ENCODE results near the gene FMN2. TPM values are rescaled to one million over a fixed set of nuclear protein-coding genes. Genes with fewer than 3 reads are reported as not detected.

The FMN2 gene
- total RNA-seq = 0.38 TPM
- long read RNA-seq = 0 reads

DNA sequence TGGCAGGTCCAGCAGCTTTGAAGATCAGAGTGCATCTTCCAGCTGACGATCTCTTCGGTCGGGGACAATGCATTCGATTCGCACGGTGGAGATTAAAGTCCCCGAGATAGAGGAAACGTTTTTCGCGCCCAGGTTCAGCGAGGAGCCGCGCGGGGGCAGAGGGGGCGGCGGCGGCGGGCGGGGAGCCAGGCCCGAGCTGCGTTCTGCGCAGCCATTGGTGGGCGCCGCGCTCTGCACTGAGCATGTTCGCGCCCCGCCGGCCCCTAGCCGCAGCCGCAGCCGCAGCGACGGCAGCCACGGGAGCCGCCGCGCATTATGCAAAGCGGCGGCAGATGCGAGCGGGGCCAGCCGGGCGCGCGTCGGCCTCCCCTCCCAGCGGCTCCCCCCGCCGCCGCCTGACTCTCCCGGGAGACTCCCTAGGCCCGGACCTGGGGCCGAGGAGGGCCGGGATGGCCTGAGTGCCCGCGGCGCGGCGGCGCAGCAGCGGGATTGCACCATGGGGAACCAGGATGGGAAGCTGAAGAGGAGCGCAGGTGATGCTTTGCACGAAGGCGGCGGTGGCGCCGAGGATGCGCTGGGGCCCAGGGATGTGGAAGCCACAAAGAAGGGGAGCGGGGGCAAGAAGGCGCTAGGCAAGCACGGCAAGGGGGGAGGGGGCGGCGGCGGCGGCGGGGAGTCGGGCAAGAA lies at the start of gene FMN2:
Gene FMN2, plus strand, starts transcription at position 270 of the 687 bp plus-strand sequence. Its CDS starts 227 bp downstream, at position 497.
- intact Hi-C loops (cut with DNase I) = no loop called here
- DNase-seq (ENCODE audit: low spot score) = no peak

DNA sequence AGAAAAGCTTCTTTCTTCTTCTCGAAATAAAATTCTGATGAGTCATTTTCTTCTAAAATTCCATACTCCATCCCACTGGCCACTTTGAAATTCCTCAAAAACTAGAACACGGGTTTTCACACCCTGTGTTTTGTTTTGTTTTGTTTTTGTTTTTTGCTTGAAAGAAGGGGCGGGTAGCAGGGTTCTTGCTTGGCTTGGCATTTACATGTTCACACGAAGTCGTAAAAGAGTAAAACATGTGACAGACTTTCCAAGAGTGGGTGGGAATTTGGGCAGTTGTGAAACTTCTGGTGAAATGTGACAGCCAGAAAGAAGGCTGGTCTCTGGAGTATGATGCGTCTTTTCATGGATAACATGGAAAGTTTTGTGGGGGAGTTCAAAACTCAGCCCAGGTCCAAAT lies 47.1 kb upstream of the FMN2 start:
- intact Hi-C loops (cut with DNase I) = no loop called here
- DNase-seq (ENCODE audit: low spot score) = no peak

DNA sequence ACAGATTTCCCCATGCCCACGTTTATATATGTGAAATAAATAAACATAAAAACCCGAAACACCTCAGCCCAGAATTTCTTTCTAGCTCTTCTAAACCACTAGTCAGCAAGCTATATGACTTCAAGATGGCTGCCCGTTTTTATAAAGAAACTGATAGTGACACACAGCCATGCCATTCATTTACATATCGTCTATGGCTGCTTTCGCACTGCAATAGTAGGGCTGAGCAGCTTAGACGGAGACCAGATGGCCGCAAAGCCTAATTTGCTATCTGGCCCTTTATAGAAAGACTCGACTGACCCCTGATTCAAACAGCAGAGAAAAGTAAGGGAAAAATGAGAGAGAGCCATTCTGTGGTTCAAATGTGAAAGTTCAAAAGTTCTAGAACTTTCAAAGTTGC lies 45.7 kb upstream of the FMN2 start:
- intact Hi-C loops (cut with DNase I) = no loop called here
- no peak for DNase-seq (ENCODE audit: low spot score)

DNA sequence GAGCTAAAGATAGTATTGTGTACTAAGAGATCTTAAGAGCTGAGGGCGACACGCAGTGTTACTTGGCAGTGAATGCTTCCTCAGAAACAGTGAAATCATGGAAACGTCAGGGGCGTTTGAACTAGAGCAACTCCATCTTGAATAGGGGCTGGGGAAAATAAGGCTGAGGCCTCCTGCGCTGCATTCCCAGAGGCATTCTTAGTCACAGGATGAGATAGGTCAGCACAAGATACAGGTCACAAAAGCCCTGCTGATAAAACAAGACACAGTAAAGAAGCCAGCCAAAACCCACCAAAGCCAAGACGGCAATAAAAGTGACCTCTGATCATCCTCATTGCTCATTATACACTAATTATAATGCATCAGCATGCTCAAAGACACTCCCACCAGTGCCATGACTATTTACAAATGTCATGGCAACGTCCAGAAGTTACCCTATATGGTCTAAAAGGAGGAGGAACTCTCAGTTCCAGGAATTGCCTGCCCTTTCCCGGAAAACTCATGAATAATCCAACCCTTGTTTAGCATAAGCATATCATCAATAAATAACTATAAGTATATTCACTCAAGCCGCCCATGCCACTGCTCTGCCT lies 37.5 kb upstream of the FMN2 start:
- intact Hi-C loops (cut with DNase I) = no loop called here

DNA sequence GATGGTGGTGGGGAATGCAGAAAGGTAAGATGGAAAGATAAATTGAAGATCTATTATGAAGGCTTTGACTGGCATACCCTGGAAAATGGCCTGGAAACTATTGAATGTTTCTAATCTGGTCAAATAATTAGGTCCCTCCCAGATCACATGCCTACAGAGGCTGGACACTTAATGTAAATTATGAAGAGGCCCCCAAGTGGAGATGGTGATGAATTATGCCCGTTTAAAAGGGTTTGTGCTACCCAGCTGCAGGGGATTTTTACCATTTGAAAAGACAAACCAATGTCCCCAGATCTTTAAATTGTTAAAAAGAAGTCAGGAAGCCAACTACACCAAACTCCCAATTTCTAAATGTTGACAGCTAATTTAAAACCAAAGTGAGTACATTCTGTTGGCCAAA lies 35.7 kb upstream of the FMN2 start:
- intact Hi-C loops (cut with DNase I) = no loop called here
- no peak for DNase-seq (ENCODE audit: low spot score)

More for the DNA sequence above, 37.5 kb upstream of the FMN2 start:
- DNase-seq (ENCODE audit: low spot score) = no peak

DNA sequence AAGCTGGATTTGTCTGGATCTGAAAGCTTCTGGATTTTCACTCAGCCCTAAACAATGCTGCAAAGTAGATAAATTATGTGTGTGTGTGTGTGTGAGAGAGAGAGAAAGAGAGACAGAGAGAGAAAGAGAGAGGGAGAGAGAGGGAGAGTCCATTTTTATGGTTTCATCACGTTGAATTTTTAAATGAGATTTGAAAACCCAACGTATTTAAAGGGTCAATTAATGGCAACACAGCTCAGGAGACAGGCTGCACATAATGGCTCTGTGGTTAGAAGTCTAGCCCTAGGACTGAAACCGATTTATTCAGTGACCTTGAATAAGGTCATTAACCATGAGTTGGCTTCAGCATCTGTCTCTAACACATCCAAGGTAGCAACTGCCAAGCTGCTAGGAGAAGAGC lies 35.3 kb upstream of the FMN2 start:
- DNase-seq (ENCODE audit: low spot score) = no peak
- intact Hi-C loops (cut with DNase I) = no loop called here

DNA sequence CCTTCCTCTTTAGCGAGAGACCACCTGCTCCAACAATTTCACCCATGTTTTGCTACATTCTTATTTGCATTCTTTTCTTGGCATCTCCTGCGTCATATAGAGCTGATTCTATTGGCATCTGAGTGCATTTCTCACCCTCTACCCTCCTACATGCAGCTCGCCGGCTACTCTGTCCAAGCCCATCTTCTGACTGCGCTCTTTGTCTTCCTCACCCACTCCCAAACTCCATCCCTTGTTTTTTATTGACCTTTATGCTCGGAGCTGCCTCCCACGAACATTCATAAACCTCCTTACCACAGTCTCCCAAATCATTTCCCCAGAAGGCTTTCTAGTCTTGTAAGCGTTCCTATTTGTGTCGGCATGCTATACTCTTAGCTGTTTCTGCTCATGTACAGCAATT lies 33.6 kb upstream of the FMN2 start:
- intact Hi-C loops (cut with DNase I) = no loop called here
- DNase-seq (ENCODE audit: low spot score) = no peak

DNA sequence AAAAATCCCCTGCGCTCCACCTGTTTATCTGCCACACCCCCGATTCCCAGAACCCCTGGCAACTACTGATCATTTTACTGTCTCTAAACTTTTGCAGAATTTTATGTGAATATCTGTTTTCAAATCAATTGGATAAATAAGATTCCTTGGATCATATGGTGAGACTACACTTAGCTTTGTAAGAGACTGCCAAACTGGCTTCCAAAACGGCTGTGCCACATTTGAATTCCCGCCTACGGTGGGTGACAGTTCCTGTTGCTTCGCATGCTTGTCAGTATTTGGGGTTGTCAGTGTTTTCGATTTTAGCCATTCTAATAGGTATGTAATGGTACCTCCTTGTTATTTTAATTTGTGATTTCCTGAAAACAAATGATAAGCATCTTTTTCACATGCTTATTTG lies 22.7 kb upstream of the FMN2 start:
- intact Hi-C loops (cut with DNase I) = no loop called here

DNA sequence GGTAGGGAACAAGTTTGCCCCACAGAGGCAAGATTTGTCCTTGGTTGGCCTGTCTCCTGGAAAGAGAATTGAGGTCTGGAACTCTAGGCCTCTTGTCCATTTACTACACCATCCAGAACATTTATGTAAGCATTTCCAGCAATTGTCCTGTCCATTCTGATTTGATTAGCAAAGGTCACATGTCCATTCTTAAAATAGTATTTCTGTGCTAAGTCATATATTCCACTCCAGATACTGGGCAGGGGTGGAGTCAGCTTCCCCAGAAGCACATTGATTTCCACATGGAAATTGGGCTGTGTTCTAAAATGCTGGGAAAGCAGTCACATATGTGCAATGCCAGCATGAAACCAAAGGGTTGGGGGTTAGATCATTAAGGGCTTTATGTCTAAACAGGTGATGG lies 21.5 kb upstream of the FMN2 start:
- intact Hi-C loops (cut with DNase I) = no loop called here
- no peak for DNase-seq (ENCODE audit: low spot score)

More for the DNA sequence above, 22.7 kb upstream of the FMN2 start:
- no peak for DNase-seq (ENCODE audit: low spot score)

DNA sequence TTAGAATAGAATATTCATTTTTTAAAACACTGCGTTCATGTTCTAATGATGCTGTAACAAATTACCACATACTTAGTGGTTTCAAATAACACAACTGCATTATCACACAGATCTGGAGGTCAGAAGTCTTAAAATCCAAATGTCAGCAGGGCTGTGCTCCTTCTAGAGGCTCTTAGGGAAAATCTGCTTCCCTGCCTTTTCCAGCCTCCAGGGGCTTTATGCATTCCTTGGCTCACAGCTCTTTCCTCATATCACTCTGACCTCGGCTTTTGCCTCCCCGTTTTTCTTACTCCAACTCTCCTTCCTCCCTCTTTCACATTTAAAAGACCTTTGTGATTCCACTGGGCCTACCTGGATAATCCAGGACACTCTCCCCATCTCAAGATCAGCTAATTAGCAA lies 18.6 kb upstream of the FMN2 start:
- intact Hi-C loops (cut with DNase I) = no loop called here
- DNase-seq (ENCODE audit: low spot score) = no peak

DNA sequence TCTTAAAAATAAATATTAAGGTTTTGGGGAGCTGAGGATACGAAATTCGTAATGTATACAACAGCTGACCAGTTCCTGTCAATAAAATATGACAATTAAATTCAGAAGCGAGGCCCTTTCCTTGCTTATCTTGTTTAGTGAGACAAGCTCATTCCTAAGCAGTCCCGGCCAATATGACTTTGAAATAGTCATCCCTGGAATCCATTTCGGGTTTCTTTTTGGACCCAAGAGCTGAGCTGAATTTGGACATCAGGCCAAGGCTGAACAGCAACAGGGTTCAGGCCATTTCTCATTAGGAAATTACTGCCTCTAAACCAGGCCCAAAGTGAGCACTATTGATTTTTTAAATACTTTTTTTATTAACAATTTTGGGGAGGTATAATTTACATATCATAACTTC lies 17.3 kb upstream of the FMN2 start:
- no peak for DNase-seq (ENCODE audit: low spot score)
- intact Hi-C loops (cut with DNase I) = no loop called here

DNA sequence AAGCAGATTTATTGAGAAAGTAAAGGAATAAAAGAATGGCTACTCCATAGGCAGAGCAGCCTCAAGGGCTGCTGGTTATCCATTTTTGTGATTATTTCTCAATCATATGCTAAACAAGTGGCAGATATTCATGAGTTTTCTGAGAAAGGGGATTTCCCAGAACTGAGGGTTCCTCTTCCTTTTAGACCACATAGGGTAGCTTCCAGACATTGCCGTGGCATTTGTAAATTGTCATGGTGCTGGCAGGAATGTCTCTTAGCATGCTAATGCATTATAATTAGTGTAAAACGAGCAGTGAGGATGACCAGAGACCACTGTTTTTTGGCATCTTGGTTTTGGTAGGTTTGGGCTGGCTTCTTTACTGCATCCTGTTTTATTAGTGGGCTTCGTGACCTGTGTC lies 16.8 kb upstream of the FMN2 start:
- intact Hi-C loops (cut with DNase I) = no loop called here
- DNase-seq (ENCODE audit: low spot score) = no peak

DNA sequence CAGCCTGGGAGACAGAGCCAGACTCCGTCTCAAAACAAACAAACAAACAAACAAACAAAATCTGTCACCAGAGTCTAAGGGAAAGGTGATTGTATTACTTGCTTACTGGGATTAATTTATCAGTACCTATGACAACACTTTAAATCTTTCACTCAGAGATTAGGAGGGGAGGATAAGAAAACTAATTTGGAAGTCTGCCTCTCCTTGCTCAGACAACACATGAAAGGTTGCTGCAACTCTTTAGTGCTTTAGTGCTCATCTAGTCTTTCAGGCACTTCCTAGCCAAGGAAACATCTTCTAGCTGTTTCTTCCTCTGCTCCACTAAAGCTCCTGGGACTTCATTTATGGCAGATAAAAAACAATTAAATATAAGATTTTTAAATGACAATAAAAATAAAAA lies 7.3 kb upstream of the FMN2 start:
- DNase-seq (ENCODE audit: low spot score) = no peak
- intact Hi-C loops (cut with DNase I) = no loop called here

DNA sequence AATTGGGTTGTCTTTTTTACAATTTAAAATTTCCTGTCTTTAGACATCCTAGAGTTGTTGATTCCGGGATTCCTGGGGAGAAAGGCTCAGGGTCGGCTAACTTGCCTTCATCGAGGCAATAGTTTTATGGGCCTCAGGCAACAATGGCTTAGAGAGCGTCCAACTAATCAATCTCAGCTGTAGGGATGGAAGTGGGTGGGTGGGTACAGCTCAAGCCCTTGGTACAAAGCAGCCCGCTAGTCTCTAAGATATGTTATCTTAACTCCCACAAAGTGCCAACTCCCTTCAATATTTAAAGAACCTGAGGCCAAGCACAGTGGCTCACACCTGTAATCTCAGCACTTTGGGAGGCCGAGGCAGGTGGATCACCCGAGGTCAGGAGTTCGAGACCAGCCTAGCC lies 6.9 kb upstream of the FMN2 start:
- intact Hi-C loops (cut with DNase I) = no loop called here

DNA sequence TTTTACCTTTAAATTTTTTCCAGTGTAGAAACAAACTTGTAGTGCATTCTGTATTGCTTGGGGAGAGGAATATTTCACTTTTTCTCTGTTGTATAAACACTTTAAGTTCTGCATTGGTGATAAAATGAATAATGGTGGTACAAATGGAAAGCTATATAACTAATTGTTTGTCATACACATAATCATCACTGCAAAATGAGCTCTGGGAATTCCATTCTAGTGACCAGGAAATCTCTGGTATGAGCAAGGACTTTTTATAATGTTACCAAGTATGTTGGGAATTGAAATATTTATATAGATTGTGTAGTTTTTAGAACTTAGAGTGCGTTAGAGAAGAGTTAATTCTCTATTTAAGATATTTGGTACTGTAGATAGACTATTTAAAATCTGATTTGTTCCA lies 5.0 kb upstream of the FMN2 start:
- DNase-seq (ENCODE audit: low spot score) = no peak
- intact Hi-C loops (cut with DNase I) = no loop called here

More for the DNA sequence above, 6.9 kb upstream of the FMN2 start:
- no peak for DNase-seq (ENCODE audit: low spot score)

DNA sequence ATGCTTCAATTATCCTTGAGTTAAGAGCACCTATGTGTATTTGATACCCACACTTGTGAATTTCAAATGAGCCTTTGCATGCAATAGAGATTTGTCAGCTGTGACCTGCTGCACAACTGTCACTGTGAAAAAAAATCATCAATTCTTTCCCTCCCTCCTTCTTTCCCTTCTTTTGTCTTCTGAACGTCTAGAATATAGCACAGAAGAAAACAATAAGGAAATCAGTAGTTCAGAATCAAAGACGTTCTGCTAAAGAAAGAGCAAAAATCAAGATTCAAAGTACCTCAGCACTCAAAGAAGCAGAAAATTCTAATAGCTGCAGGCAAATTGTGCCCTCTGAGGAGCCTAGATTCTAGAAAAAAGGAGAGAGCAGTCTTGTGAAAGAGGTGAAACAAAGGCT lies 1.7 kb upstream of the FMN2 start:
- intact Hi-C loops (cut with DNase I) = no loop called here
- no peak for DNase-seq (ENCODE audit: low spot score)

DNA sequence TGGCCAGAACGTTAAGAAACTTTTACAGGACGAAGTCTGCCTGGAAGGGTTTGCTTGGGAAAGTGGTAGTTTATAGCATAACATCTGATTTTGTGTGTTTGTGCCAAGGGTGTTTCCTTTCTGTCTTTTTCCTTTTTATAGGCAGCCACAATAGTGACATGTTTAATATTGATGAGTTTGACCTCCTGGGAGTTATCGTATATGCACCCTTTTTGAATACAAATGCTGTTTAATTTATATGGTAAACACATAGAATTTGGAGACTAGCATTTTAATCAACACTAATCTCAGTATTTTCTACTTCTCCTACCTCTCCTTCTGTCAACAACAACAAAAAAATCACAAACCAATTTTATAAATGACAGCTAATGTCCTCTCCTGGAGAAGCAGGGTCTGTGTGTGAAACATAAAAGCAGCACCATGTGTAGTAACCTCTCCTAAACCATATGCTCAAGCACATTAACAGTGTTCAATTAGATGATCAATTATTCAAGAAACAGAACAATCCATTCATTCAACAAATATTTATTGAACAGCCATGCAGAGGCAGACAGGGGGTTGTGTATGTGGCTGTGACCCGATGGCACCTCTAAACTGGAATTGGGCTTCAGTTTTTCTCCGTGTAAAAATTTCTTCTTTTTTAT lies 604 bp upstream of the FMN2 start:
- intact Hi-C loops (cut with DNase I) = no loop called here
- no peak for DNase-seq (ENCODE audit: low spot score)

DNA sequence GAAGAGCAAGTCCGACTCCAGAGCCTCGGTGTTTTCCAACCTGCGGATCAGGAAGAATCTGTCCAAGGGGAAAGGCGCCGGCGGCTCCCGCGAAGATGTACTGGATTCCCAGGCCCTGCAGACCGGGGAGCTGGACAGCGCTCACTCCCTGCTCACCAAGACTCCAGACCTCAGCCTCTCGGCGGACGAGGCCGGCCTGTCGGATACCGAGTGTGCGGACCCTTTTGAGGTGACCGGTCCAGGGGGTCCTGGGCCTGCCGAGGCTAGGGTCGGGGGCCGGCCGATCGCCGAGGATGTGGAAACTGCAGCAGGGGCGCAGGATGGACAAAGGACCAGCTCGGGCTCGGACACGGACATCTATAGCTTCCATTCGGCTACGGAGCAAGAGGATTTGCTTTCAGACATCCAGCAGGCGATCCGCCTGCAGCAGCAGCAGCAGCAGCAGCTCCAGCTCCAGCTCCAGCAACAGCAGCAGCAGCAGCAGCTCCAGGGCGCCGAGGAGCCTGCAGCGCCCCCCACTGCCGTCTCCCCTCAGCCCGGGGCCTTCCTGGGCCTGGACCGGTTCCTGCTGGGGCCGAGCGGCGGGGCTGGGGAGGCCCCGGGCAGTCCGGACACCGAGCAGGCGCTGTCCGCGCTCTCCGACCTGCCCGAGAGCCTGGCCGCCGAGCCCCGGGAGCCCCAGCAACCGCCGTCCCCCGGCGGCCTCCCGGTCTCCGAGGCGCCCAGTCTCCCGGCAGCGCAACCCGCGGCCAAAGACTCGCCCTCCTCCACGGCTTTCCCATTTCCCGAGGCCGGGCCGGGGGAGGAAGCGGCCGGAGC lies 827 bp downstream of the FMN2 start:
- intact Hi-C loops (cut with DNase I) = no loop called here
- no peak for DNase-seq (ENCODE audit: low spot score)

DNA sequence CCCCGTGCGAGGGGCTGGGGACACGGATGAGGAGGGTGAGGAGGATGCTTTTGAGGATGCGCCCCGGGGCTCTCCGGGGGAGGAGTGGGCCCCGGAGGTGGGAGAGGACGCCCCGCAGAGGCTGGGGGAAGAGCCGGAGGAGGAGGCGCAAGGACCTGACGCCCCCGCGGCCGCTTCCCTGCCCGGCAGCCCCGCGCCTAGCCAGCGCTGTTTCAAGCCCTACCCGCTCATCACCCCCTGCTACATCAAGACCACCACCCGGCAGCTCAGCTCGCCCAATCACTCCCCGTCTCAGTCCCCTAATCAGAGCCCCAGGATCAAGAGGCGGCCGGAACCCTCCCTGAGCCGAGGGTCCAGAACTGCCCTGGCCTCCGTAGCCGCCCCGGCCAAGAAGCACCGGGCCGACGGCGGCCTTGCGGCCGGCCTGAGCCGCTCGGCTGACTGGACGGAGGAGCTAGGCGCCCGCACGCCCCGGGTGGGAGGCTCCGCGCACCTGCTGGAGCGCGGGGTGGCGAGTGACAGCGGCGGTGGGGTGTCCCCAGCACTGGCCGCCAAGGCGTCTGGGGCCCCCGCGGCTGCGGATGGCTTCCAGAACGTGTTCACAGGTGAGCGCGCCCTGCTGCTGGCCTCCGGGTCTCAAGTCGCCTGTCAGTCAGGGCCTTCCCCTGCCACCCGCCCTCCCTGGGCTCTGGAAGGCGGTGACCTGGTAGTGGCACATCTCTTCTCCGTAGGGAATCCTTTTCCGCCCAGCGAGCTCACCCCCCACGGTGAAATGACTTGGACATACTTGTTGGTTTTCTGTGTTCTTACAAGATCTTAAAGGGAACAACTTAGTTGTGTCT lies 1.7 kb downstream of the FMN2 start:
- intact Hi-C loops (cut with DNase I) = no loop called here
- no peak for DNase-seq (ENCODE audit: low spot score)
